Gastrocnemius medialis (tissue), 4 donors: ENCODE measurements around the gene AFF1.

Source experiments
- POLR2A ChIP-seq, 2 donors: fragments of 450-650 bp; IDR thresholded peaks; one replicate each; pipeline ENCODE4 v1.6.1; 2017; ENCODE audit warnings: antibody characterized with exemption in 2 of 2, mild to moderate bottlenecking in 2 of 2, moderate library complexity in 2 of 2
- TF ChIP-seq, protein P1 (sequence below), 5 experiments: fragments of 450-650 bp in 3 of 5; fragments of 200-600 bp in 2 of 5; sonication (generic) in 2 of 5; IDR thresholded peaks in 4 of 5; conservative IDR thresholded peaks in 1 of 5; 1 replicate in 4 of 5; 2 replicates in 1 of 5; pipeline ENCODE4 v1.5.1; 2016 to 2019; ENCODE audit warnings: antibody characterized with exemption in 5 of 5, mild to moderate bottlenecking in 3 of 5, moderate library complexity in 3 of 5

DNA sequence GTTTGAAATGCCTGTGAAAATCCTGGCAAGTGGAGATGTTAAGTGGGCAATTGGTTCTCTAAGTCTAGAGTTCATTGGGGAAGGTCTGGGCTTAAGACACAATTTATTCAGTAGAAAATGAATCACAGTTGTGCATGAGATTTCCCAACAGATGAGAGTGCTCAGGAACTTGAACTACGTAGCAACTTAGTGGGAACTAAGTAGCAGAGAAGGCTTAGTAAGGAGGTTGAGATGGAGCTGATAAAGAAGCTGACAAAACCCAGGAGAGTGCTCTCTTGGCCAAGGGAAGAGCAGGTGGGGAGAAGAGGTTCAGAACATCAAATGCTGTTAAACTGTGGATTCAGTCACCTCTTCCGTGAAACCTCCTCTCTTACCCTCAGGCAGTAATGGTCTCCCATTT lies 33.0 kb downstream of the AFF1 start:
- TF ChIP-seq, protein P1, sequence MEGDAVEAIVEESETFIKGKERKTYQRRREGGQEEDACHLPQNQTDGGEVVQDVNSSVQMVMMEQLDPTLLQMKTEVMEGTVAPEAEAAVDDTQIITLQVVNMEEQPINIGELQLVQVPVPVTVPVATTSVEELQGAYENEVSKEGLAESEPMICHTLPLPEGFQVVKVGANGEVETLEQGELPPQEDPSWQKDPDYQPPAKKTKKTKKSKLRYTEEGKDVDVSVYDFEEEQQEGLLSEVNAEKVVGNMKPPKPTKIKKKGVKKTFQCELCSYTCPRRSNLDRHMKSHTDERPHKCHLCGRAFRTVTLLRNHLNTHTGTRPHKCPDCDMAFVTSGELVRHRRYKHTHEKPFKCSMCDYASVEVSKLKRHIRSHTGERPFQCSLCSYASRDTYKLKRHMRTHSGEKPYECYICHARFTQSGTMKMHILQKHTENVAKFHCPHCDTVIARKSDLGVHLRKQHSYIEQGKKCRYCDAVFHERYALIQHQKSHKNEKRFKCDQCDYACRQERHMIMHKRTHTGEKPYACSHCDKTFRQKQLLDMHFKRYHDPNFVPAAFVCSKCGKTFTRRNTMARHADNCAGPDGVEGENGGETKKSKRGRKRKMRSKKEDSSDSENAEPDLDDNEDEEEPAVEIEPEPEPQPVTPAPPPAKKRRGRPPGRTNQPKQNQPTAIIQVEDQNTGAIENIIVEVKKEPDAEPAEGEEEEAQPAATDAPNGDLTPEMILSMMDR (IDR thresholded peaks at IDR 0.05 in 4 of 5, conservative IDR thresholded peaks at IDR 0.05 in 1 of 5), result no peak
- no peak for TF ChIP-seq POLR2A (IDR thresholded peaks at IDR 0.05)
